GM12878 (cell line): ENCODE data around the gene FAM221B.

Experiments used
- CTCF ChIP-seq, 3 experiments: IDR thresholded peaks in 2 of 3; conservative IDR thresholded peaks in 1 of 3; 2 replicates each; pipeline ENCODE4 v1.5.1; 2011; ENCODE audit warnings: low read depth in 3 of 3, low read length in 3 of 3, mild to moderate bottlenecking in 3 of 3, control low read depth in 2 of 3, moderate library complexity in 2 of 3, inconsistent platforms in 1 of 3, mixed read lengths in 1 of 3; ENCODE audit not compliant: control insufficient read depth in 2 of 3, insufficient read depth in 1 of 3; ENCODE audit errors: extremely low read depth in 1 of 3
- ETV6 ChIP-seq, 2 experiments: fragments of 450-650 bp in 1 of 2; IDR thresholded peaks in 1 of 2; conservative IDR thresholded peaks in 1 of 2; 2 replicates each; pipeline ENCODE4 v1.6.1; 2014; ENCODE audit warnings: antibody characterized with exemption in 1 of 2, borderline replicate concordance in 1 of 2, low read depth in 1 of 2, mild to moderate bottlenecking in 1 of 2, moderate library complexity in 1 of 2
- EZH2 ChIP-seq: IDR thresholded peaks from 2 replicates; pipeline ENCODE4 v1.6.1; 2012; ENCODE audit warnings: low read depth, mild to moderate bottlenecking, control low read depth, inconsistent platforms, low read length, borderline replicate concordance; ENCODE audit not compliant: control insufficient read depth
- IRF4 ChIP-seq: IDR thresholded peaks from 2 replicates; pipeline ENCODE4 v1.6.1; 2011; ENCODE audit warnings: low read depth, low read length
- IRF5 ChIP-seq: fragments of 450-650 bp; IDR thresholded peaks from 2 replicates; pipeline ENCODE4 v1.6.1; 2017; ENCODE audit warnings: borderline replicate concordance
- RFX5 ChIP-seq: IDR thresholded peaks from 2 replicates; pipeline ENCODE4 v1.6.1; 2011; ENCODE audit warnings: low read depth, low read length, improper control_type of control experiment
- ZBTB40 ChIP-seq: fragments of 450-650 bp; IDR thresholded peaks from 2 replicates; pipeline ENCODE4 v1.6.1; 2016; ENCODE audit warnings: mild to moderate bottlenecking, moderate library complexity, borderline replicate concordance

GRCh38 chr9:35864695-35865255 lies 36.2 kb upstream of the FAM221B start:
- TF ChIP-seq IRF5, result no peak
- TF ChIP-seq CTCF (IDR thresholded peaks at IDR 0.05 in 2 of 3, conservative IDR thresholded peaks at IDR 0.05 in 1 of 3; ENCODE audit: control insufficient read depth in 2 of 3, extremely low read depth in 1 of 3, insufficient read depth in 1 of 3, low read depth in 3 of 3, low read length in 3 of 3), result no peak
- TF ChIP-seq ZBTB40, result no peak
- TF ChIP-seq RFX5, result no peak
- no peak for TF ChIP-seq ETV6 (conservative IDR thresholded peaks at IDR 0.05 in 1 of 2, IDR thresholded peaks at IDR 0.05 in 1 of 2; ENCODE audit: borderline replicate concordance in 1 of 2, low read depth in 1 of 2)
- TF ChIP-seq IRF4, result no peak
- TF ChIP-seq EZH2, result no peak
